ENCODE results near the gene AFAP1L2.

The AFAP1L2 gene

GRCh38 chr10:114412907-114413797 lies 8.8 kb upstream of the AFAP1L2 start:
- Histone ChIP-seq H3K27me3 (ENCODE audit: insufficient read depth, low read length, poor library complexity) (peaks cover 16% of the 10 kb centered on the region), H3K4me1 (ENCODE audit: insufficient read depth, low read length) (no peaks in the 10 kb centered on the region), H3K27ac (ENCODE audit: low read length) (no peak overlapping the region), H4K20me1 (ENCODE audit: insufficient read depth, low read length) (no peaks in the 10 kb centered on the region), H3K79me2 (ENCODE audit: insufficient read depth, low read length) (no peaks in the 10 kb centered on the region), H3K4me2 (ENCODE audit: insufficient read depth, low read length) (no peak overlapping the region), H3K4me3 (ENCODE audit: low read depth in 1 of 2, low read length in 2 of 2) (no peak overlapping the region), H3K9me3 (ENCODE audit: insufficient read depth, low read length, severe bottlenecking) (no peaks in the 10 kb centered on the region), H2AFZ (ENCODE audit: low read depth, low read length) (no peak overlapping the region), H3K9ac (ENCODE audit: low read depth, low read length) (no peak overlapping the region), H3K36me3 (ENCODE audit: insufficient read depth, low read length) (no peaks in the 10 kb centered on the region)
- TF ChIP-seq CTCF (IDR thresholded peaks at IDR 0.05; ENCODE audit: borderline replicate concordance, extremely low read depth, low read length, poor library complexity, severe bottlenecking) (no peak), EZH2 (IDR thresholded peaks at IDR 0.05; ENCODE audit: borderline replicate concordance, low read depth, low read length, severe bottlenecking) (no peak)
- no peak for ATAC-seq (ENCODE audit: insufficient read depth, low read depth)
- DNase-seq: no peak

GRCh38 chr10:114408968-114409444 lies 4.7 kb upstream of the AFAP1L2 start:
- no peak overlapping the region for H2AFZ ChIP-seq (ENCODE audit: low read depth, low read length)
- H3K36me3 ChIP-seq (ENCODE audit: insufficient read depth, low read length): no peaks in the 10 kb centered on the region
- no peak overlapping the region for H3K4me3 ChIP-seq (ENCODE audit: low read depth in 1 of 2, low read length in 2 of 2)
- DNase-seq (no peak), ATAC-seq (ENCODE audit: insufficient read depth, low read depth) (no peak)
- H4K20me1 ChIP-seq (ENCODE audit: insufficient read depth, low read length): no peaks in the 10 kb centered on the region
- H3K79me2 ChIP-seq (ENCODE audit: insufficient read depth, low read length): no peaks in the 10 kb centered on the region
- TF ChIP-seq CTCF (IDR thresholded peaks at IDR 0.05; ENCODE audit: borderline replicate concordance, extremely low read depth, low read length, poor library complexity, severe bottlenecking) (no peak), EZH2 (IDR thresholded peaks at IDR 0.05; ENCODE audit: borderline replicate concordance, low read depth, low read length, severe bottlenecking) (no peak)
- no peaks in the 10 kb centered on the region for H3K4me1 ChIP-seq (ENCODE audit: insufficient read depth, low read length)
- no peak overlapping the region for H3K4me2 ChIP-seq (ENCODE audit: insufficient read depth, low read length)
- no peak overlapping the region for H3K27ac ChIP-seq (ENCODE audit: low read length)
- peaks cover 11% of the 10 kb centered on the region for H3K27me3 ChIP-seq (ENCODE audit: insufficient read depth, low read length, poor library complexity)
- H3K9me3 ChIP-seq (ENCODE audit: insufficient read depth, low read length, severe bottlenecking): no peaks in the 10 kb centered on the region
- H3K9ac ChIP-seq (ENCODE audit: low read depth, low read length): no peak overlapping the region

GRCh38 chr10:114408112-114408967 lies 4.0 kb upstream of the AFAP1L2 start:
- no peak for DNase-seq
- Histone ChIP-seq H3K27ac (ENCODE audit: low read length) (no peak overlapping the region), H3K4me1 (ENCODE audit: insufficient read depth, low read length) (no peaks in the 10 kb centered on the region), H2AFZ (ENCODE audit: low read depth, low read length) (no peak overlapping the region), H4K20me1 (ENCODE audit: insufficient read depth, low read length) (no peaks in the 10 kb centered on the region), H3K27me3 (ENCODE audit: insufficient read depth, low read length, poor library complexity) (peaks cover 11% of the 10 kb centered on the region), H3K4me3 (ENCODE audit: low read depth in 1 of 2, low read length in 2 of 2) (no peak overlapping the region), H3K9me3 (ENCODE audit: insufficient read depth, low read length, severe bottlenecking) (no peaks in the 10 kb centered on the region), H3K79me2 (ENCODE audit: insufficient read depth, low read length) (no peaks in the 10 kb centered on the region), H3K4me2 (ENCODE audit: insufficient read depth, low read length) (no peak overlapping the region), H3K36me3 (ENCODE audit: insufficient read depth, low read length) (no peaks in the 10 kb centered on the region), H3K9ac (ENCODE audit: low read depth, low read length) (no peak overlapping the region)
- no peak for TF ChIP-seq CTCF (IDR thresholded peaks at IDR 0.05; ENCODE audit: borderline replicate concordance, extremely low read depth, low read length, poor library complexity, severe bottlenecking)
- TF ChIP-seq EZH2 (IDR thresholded peaks at IDR 0.05; ENCODE audit: borderline replicate concordance, low read depth, low read length, severe bottlenecking): no peak
- ATAC-seq (ENCODE audit: insufficient read depth, low read depth): peak; percentile 47; the same call in 1 of the 3 replicates

Measured in DND-41 (cell line).